NCI-H748 treated with DMSO at 0.1 percent for 48 hours (cell line): ENCODE data around the gene BTD.

Experiments
- DNase-seq: peaks from one replicate; lab custom pipeline; 2025; lab: John Stamatoyannopoulos, UW

BTD gene, protein sequence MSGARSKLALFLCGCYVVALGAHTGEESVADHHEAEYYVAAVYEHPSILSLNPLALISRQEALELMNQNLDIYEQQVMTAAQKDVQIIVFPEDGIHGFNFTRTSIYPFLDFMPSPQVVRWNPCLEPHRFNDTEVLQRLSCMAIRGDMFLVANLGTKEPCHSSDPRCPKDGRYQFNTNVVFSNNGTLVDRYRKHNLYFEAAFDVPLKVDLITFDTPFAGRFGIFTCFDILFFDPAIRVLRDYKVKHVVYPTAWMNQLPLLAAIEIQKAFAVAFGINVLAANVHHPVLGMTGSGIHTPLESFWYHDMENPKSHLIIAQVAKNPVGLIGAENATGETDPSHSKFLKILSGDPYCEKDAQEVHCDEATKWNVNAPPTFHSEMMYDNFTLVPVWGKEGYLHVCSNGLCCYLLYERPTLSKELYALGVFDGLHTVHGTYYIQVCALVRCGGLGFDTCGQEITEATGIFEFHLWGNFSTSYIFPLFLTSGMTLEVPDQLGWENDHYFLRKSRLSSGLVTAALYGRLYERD

GRCh38 chr3:15601399-15602145 lies at the start of gene BTD, which contains the start of gene HACL1:
Gene BTD (plus strand): TSS chr3:15601745. CDS start chr3:15635440, 33,695 bp downstream.
Gene HACL1 (minus strand): TSS chr3:15601569. CDS start chr3:15601463, 106 bp downstream.
- DNase-seq = no peak

DNA sequence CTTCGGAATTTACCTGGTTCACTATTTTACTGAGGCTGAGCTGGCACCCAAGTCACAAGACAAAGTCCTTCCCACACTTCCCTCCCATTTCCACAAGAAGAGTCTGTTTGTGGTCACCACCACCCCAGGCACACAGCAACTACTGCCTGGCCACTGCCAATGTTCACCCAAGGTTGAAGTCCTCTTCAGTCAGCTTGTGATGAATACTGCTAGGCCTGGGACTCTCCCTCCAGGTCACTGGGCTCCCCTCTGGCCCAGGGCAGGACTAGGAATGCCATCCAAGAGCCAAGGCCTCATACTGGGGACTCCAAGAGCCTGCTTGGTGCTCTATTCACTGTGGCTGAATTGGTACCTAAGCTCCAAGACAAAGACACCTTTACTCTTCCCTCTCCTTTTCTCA lies 49.6 kb upstream of the BTD start:
- no peak for DNase-seq

DNA sequence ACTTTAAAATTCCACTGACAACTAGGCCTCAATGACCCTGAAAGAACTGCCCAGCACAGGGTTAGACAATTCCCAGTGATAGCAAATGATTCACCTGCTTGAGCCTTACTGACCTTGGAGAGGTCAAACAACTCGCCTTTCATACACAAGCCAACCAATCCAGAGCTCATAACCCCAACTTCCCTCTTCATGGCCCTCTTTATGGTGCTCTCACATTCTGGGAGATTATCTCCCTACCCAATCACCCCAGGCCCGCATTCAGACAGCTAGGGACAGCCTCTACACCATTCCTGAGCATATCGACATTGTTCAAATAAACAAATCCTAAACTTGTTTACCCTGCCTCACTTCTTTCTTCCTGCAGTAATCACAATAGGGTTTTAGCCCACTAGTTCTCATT lies 47.8 kb upstream of the BTD start:
- no peak for DNase-seq

DNA sequence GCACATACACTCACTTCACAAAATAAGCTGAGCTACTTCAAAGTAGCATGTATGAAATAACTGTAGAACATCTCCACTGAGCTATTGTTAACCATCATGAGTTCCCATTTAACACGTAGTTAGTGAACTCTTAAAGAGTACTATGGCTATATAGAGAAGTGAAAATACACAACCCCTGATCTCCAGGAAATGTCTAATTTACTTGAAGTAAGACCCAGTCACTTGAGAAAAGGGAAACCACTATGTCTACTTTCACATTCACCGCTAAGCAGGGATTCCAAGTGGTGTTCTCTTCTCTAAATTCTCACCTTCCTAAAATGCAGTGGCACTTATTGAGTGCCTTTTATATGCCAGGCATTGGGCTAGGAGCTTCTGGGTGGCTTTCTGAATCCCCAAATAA lies 45.0 kb upstream of the BTD start:
- no peak for DNase-seq

GRCh38 chr3:15557511-15557946 lies 44.0 kb upstream of the BTD start:
- DNase-seq = peak; percentile 18

DNA sequence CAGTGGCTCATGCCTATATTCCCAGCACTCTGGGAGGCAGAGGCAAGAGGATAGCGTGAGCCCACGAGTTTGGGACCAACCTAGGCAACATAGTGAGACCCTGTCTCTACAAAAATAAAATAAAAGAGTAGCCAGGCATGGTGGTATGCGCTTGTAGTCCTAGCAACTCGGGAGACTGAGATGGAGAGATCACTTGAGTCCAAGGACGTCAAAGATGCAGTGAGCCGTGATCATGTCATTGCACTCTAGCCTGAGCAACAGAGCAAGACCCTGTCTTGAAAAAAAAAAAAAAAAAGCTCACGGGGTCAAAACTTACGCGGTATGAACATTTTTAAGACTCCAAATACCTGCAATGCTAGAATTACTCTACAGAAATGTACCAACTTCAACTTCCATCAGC lies 43.0 kb upstream of the BTD start:
- DNase-seq = no peak

- DNase-seq = no peak
Observed at GRCh38 chr3:15562560-15562959, 39.0 kb upstream of the BTD start.

- no peak for DNase-seq
Observed at GRCh38 chr3:15563190-15563589, 38.4 kb upstream of the BTD start.

GRCh38 chr3:15572138-15572537 lies 29.4 kb upstream of the BTD start:
- DNase-seq = no peak

DNA sequence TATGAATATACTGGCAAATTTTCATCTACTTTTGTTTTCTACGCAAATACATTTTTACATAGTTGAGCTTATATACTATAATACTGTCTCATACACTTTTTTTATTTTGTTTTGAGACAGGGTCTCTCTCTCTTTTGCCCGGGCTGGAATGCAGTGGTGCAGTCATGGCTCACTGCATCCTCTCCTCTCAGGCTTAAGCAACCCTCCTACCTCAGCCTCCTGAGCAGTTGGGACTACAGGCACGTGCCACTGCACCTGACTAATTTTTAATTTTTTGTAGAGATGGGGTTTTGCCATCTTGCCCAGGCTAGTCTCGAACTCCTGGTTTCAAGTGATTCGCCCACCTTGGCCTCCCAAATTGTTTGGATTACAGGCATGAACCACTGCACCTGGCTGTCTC lies 26.1 kb upstream of the BTD start:
- DNase-seq = no peak

- DNase-seq = no peak
Observed at GRCh38 chr3:15576475-15576874, 25.1 kb upstream of the BTD start.

GRCh38 chr3:15578289-15578867 lies 23.2 kb upstream of the BTD start:
- DNase-seq = no peak

- DNase-seq = no peak
Observed at GRCh38 chr3:15579051-15579450, 22.5 kb upstream of the BTD start.

DNA sequence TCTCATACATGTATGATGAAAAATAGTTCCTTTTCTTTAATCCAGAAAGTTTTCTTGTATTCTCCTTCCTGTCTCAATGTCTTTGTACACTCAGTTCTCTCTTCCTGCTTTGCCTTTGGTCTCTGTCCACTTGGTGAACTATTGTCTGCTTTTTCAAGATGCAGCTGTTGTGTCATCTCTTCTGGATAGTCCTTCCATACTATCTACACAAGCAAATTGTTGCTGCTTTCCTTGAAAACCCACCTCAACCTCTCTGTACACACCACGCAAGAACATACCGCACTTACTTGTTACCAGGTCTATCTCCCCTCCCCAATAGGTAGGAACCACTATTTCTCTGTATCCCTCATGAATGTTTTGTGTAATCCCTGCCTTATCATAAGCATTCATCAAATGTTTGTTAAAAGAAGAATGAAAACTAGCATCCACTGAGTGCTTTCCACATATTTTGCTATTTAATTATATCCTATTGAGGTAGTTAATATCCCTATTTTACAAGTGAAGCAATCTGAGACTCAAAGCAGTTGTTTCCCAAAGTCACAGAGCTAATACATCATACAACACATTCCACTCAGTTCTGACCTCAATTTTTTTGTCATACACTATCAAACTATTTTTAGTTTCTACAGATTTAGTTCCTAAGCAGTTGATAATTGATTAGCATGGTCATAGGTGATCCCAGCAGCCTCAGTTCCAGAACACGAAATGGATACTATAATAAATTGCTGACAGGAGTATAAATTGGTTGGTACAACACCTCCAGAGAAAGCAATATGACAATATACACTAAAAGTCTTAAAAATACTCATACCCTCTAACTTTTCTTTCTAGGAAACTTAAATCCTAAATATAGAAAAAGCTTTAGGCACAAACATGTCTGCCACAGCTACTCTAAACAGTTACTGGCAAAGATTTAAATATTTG lies 19.8 kb upstream of the BTD start:
- DNase-seq = no peak

- no peak for DNase-seq
Observed at GRCh38 chr3:15585111-15585845, 16.3 kb upstream of the BTD start.

GRCh38 chr3:15591242-15591641 lies 10.3 kb upstream of the BTD start:
- DNase-seq = no peak

GRCh38 chr3:15591928-15592327 lies 9.6 kb upstream of the BTD start:
- DNase-seq = no peak

GRCh38 chr3:15592968-15593367 lies 8.6 kb upstream of the BTD start:
- DNase-seq = no peak

DNA sequence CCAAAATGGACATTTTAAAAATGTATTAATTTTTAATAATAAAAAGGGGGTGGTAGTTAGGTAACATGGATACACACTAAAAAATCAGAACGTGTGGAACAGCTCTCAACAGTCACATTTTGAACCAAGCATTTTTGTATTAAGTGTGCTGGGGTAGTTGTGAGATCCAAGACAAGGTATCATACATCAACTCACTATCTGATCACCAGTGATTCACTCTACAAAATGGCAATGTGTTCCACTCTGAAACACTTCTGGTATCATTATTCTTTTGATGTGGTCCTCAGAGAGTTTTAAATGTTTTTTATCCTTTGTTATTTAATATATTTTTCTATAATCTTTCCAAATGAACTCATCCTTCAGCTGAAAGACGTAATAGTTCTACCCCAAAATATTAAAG lies 5.6 kb upstream of the BTD start:
- no peak for DNase-seq

- DNase-seq = no peak
Observed at GRCh38 chr3:15601046-15601398, 523 bp upstream of the BTD start.

DNA sequence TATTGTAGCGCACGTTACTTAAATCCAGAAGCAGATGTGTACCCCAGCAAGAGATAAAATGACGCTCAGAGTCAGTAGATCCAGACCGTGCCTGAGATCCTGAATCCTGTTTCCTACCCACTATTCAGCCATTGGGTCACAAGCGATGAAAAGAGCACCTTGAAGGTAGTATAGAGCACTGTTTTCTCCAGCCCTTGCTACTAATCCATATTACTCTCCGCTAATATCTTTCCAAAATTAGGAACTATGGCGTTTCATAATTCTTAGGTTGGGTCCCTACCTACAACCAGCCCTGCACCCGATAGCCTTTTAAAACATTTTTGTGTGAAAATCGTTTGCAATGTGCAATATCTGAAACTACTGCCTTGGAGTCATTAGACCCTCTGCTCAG lies 596 bp downstream of the BTD start:
- DNase-seq = no peak
